CD14-positive monocyte (primary cell): ENCODE results near the gene LMO3. TPM values are rescaled to one million over a fixed set of nuclear protein-coding genes. Genes with fewer than 3 reads are reported as not detected.

Experiments used
- DNase-seq, 3 donors: peaks; one replicate each; pipeline ENCODE4 v3.0.0-alpha.2; 2011 to 2022
- H2AFZ ChIP-seq: 2 replicates; pipeline ENCODE4 v1.6.0; 2012; ENCODE audit warnings: mild to moderate bottlenecking, low read depth, low read length, inconsistent platforms; ENCODE audit not compliant: insufficient read depth, poor library complexity, severe bottlenecking
- H3K27ac ChIP-seq, 2 donors: 1 replicate in 1 of 2; 2 replicates in 1 of 2; pipeline ENCODE4 v1.5.1; 2012 to 2013; ENCODE audit warnings: low read length in 2 of 2, control low read depth in 1 of 2, inconsistent platforms in 1 of 2, low read depth in 1 of 2, mild to moderate bottlenecking in 1 of 2
- H3K27me3 ChIP-seq, 2 donors: one replicate each; pipeline versions ENCODE4 v1.6.0 to v1.6.1; 2011 to 2013; ENCODE audit warnings: low read length in 2 of 2; ENCODE audit not compliant: control insufficient read depth in 2 of 2, insufficient read depth in 2 of 2
- H3K36me3 ChIP-seq, 2 donors: replicated peaks in 1 of 2; 1 replicate in 1 of 2; 2 replicates in 1 of 2; pipeline versions ENCODE4 v1.5.1 to v1.6.1; 2012 to 2013; ENCODE audit warnings: low read length in 2 of 2, control low read depth in 1 of 2, inconsistent platforms in 1 of 2, mild to moderate bottlenecking in 1 of 2; ENCODE audit not compliant: insufficient read depth in 2 of 2, control insufficient read depth in 1 of 2
- H3K4me1 ChIP-seq, 2 donors: 1 replicate in 1 of 2; 2 replicates in 1 of 2; pipeline versions ENCODE4 v1.5.1 to v1.6.1; 2012 to 2013; ENCODE audit warnings: low read length in 2 of 2, control low read depth in 1 of 2, inconsistent platforms in 1 of 2, mild to moderate bottlenecking in 1 of 2, moderate library complexity in 1 of 2; ENCODE audit not compliant: insufficient read depth in 2 of 2, control insufficient read depth in 1 of 2
- H3K4me2 ChIP-seq: replicated peaks from 2 replicates; pipeline ENCODE3; 2012; ENCODE audit warnings: low read length, moderate library complexity, mild to moderate bottlenecking; ENCODE audit not compliant: poor library complexity, severe bottlenecking; ENCODE audit errors: extremely low read depth
- H3K4me3 ChIP-seq, 3 experiments: fragments of 200-600 bp in 1 of 3; sonication (generic) in 1 of 3; replicated peaks in 1 of 3; 1 replicate in 2 of 3; 2 replicates in 1 of 3; pipeline ENCODE4 v1.5.1; 2011 to 2013; ENCODE audit warnings: low read length in 3 of 3, mild to moderate bottlenecking in 3 of 3, control low read depth in 2 of 3, low read depth in 2 of 3, inconsistent platforms in 1 of 3, moderate library complexity in 1 of 3
- H3K79me2 ChIP-seq: 2 replicates; pipeline ENCODE4 v1.6.0; 2012; ENCODE audit warnings: mild to moderate bottlenecking, control low read depth, inconsistent platforms, low read length, moderate library complexity; ENCODE audit not compliant: insufficient read depth
- H3K9ac ChIP-seq: 2 replicates; pipeline ENCODE4 v1.6.0; 2017; ENCODE audit warnings: low read length, mild to moderate bottlenecking; ENCODE audit not compliant: insufficient read depth, poor library complexity, severe bottlenecking
- H3K9me3 ChIP-seq, 2 donors: replicated peaks in 1 of 2; 1 replicate in 1 of 2; 2 replicates in 1 of 2; pipeline versions ENCODE4 v1.5.1 to v1.6.1; 2012 to 2013; ENCODE audit warnings: low read length in 2 of 2, control low read depth in 1 of 2; ENCODE audit not compliant: control insufficient read depth in 1 of 2, insufficient read depth in 1 of 2
- H4K20me1 ChIP-seq: 2 replicates; pipeline ENCODE4 v1.6.0; 2012; ENCODE audit warnings: mild to moderate bottlenecking, low read length, control low read depth, moderate library complexity; ENCODE audit not compliant: insufficient read depth
- H3K27ac Mint-ChIP-seq, 7 donors: one replicate each; pipeline ENCODE4 v1.8.0; 2020; ENCODE audit warnings: mild to moderate bottlenecking in 7 of 7, mixed read lengths in 7 of 7, moderate library complexity in 6 of 7, inconsistent platforms in 2 of 7
- H3K27me3 Mint-ChIP-seq, 3 donors: one replicate each; pipeline ENCODE4 v1.8.0; 2021 to 2022; ENCODE audit warnings: low read depth in 3 of 3, mild to moderate bottlenecking in 3 of 3, mixed read lengths in 3 of 3, moderate library complexity in 3 of 3, inconsistent platforms in 1 of 3
- H3K36me3 Mint-ChIP-seq, 2 donors: one replicate each; pipeline ENCODE4 v1.8.0; 2020; ENCODE audit warnings: mixed read lengths in 2 of 2, inconsistent platforms in 1 of 2, mild to moderate bottlenecking in 1 of 2
- H3K4me1 Mint-ChIP-seq: one replicate; pipeline ENCODE4 v1.8.0; 2020; ENCODE audit warnings: mild to moderate bottlenecking, mixed read lengths
- H3K4me3 Mint-ChIP-seq, 2 donors: one replicate each; pipeline ENCODE4 v1.8.0; 2020; ENCODE audit warnings: mild to moderate bottlenecking in 2 of 2, mixed read lengths in 2 of 2, moderate library complexity in 1 of 2
- H3K9me3 Mint-ChIP-seq, 7 donors: one replicate each; pipeline ENCODE4 v1.8.0; 2020 to 2022; ENCODE audit warnings: mixed read lengths in 7 of 7, mild to moderate bottlenecking in 6 of 7, moderate library complexity in 6 of 7, inconsistent platforms in 2 of 7
- WGBS: methylation state at CpG from one replicate; pipeline ENCODE4 v1.1.5; 2013; ENCODE audit warnings: missing lambda C conversion rate; ENCODE audit not compliant: insufficient coverage; 5-methylcytosine and 5-hydroxymethylcytosine counted together
- intact Hi-C, 2 donors: fragments of 100-400 bp; cut with micrococcal nuclease; formaldehyde crosslinking; loops; one replicate each; pipeline versions ENCODE4 v1.15.0 to v1.15.1; 2023
- polyA plus RNA-seq, 3 donors: library from polyadenylated mRNA; depleted of rRNA in 1 of 3; unstranded in 2 of 3; stranded (reverse) in 1 of 3; fragments of 300-500 nt in 2 of 3; fragments of >200 nt in 1 of 3; fragmentation: Illumina TruSeq in 2 of 3; gene quantifications; 1 replicate in 2 of 3; 2 replicates in 1 of 3; pipeline ENCODE4 v1.2.3, GENCODE V29; 2012 to 2021
- TF ChIP-seq, protein P1 (sequence below): fragments of 200-600 bp; IDR thresholded peaks from one replicate; pipeline ENCODE4 v1.8.0; 2022; ENCODE audit warnings: antibody characterized with exemption, mild to moderate bottlenecking

Gene LMO3
- polyA plus RNA-seq, 3 donors, result not detected

DNA sequence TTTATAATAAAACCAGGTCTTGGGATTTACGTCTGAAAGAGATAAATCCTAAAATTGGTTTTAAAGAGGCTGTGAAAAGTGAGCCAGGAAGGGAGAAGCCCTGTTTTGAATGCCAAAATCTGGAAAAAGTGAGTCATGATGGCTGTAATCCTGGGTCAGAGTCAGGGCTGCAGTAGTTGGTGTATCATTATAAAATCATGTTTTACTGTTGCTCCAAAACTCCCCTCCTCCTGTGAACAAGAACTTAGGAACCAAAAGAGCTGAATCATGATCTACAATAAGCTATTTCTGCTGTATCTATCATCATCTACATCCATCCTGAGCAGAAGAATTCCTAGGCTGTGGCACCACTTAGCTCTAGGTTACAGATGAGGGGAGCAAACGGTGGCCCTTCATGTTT is 79.3 kb downstream of the LMO3 start:
- Histone ChIP-seq H3K9me3 (no peaks in the 10 kb centered on the region), H2AFZ (no peak overlapping the region), H3K27ac (no peak overlapping the region), H3K79me2 (no peaks in the 10 kb centered on the region), H3K4me1 (no peaks in the 10 kb centered on the region), H3K36me3 (no peaks in the 10 kb centered on the region), H3K9ac (no peak overlapping the region), H4K20me1 (no peaks in the 10 kb centered on the region), H3K27me3 (no peaks in the 10 kb centered on the region), H3K4me2 (no peak overlapping the region), H3K4me3 (no peak overlapping the region)
- H3K9me3 Mint-ChIP-seq, result peaks cover 0 to 2% (median 0%) of the 10 kb centered on the region in 7 donors
- 72% methylated on average over 2 of the region's 2 CpGs for WGBS
- H3K27ac Mint-ChIP-seq, result no peak overlapping the region
- H3K36me3 Mint-ChIP-seq, result no peaks in the 10 kb centered on the region
- peaks cover 0 to 2% (median 0%) of the 10 kb centered on the region in 3 donors for H3K27me3 Mint-ChIP-seq
- H3K4me1 Mint-ChIP-seq, result no peaks in the 10 kb centered on the region
- TF ChIP-seq, protein P1, sequence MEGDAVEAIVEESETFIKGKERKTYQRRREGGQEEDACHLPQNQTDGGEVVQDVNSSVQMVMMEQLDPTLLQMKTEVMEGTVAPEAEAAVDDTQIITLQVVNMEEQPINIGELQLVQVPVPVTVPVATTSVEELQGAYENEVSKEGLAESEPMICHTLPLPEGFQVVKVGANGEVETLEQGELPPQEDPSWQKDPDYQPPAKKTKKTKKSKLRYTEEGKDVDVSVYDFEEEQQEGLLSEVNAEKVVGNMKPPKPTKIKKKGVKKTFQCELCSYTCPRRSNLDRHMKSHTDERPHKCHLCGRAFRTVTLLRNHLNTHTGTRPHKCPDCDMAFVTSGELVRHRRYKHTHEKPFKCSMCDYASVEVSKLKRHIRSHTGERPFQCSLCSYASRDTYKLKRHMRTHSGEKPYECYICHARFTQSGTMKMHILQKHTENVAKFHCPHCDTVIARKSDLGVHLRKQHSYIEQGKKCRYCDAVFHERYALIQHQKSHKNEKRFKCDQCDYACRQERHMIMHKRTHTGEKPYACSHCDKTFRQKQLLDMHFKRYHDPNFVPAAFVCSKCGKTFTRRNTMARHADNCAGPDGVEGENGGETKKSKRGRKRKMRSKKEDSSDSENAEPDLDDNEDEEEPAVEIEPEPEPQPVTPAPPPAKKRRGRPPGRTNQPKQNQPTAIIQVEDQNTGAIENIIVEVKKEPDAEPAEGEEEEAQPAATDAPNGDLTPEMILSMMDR, result no peak
- no peak for DNase-seq
- intact Hi-C loops, result no loop called here
- H3K4me3 Mint-ChIP-seq, result no peak overlapping the region

DNA sequence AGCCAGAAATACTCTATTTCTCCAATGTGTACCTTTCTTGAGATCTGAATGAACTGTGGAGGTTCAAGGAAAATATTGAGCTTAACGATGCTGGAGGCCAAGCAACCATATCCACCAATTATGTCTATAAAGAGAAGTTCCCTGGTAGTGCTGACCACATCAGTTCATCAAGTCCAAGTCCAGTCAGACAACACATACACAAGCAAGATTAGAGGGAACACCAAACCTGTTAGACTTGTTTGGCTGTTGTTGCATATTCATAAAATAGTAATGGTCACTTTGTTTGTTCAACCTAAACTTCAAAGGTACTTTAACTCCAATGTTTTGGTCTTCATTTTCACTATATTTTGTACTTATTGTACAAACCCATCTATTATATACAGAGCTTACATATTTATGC is 81.6 kb downstream of the LMO3 start:
- intact Hi-C loops, result no loop called here
- H3K36me3 ChIP-seq, result no peaks in the 10 kb centered on the region
- no peaks in the 10 kb centered on the region for H3K79me2 ChIP-seq
- DNase-seq, result no peak
- H3K9me3 ChIP-seq, result no peaks in the 10 kb centered on the region
- H3K4me3 Mint-ChIP-seq, result no peak overlapping the region
- no peaks in the 10 kb centered on the region for H3K36me3 Mint-ChIP-seq
- H3K4me1 ChIP-seq, result no peaks in the 10 kb centered on the region
- no peak overlapping the region for H3K4me2 ChIP-seq
- H3K27ac ChIP-seq, result no peak overlapping the region
- WGBS, result no CpG with 5 or more reads among the region's 1 CpG
- H4K20me1 ChIP-seq, result no peaks in the 10 kb centered on the region
- no peaks in the 10 kb centered on the region for H3K27me3 ChIP-seq
- H3K9ac ChIP-seq, result no peak overlapping the region
- H3K27me3 Mint-ChIP-seq, result no peaks in the 10 kb centered on the region
- no peak overlapping the region for H2AFZ ChIP-seq
- H3K4me1 Mint-ChIP-seq, result no peaks in the 10 kb centered on the region
- H3K27ac Mint-ChIP-seq, result no peak overlapping the region
- TF ChIP-seq, protein P1, result no peak
- no peak overlapping the region for H3K4me3 ChIP-seq
- H3K9me3 Mint-ChIP-seq, result no peaks in the 10 kb centered on the region
